ENCODE data around the gene GIMD1. TPM values are rescaled to one million over a fixed set of nuclear protein-coding genes. Genes with fewer than 3 reads are reported as not detected.

Gene GIMD1
- total RNA-seq, 2 experiments from 2014 or later: not detected

DNA sequence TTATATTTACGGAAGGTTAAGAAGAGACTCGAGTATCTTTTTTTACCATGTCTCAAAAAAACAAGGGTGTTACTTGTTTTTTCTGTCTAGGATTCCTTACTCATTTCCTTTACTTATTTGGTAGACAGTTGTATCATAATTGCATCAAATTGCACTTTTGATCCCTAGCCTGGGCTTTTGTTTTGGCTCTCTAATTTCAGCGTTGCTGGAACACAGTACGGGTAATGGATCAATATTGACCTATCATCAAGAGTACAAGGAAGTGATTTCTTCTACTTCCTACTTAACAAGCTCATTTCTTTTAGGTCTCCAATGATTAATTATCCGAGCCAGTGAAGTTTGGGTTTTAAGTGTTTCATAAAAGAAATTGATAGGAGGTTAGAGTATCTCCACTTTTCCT, 35.4 kb downstream of the GIMD1 start:
- H3K36me3 Mint-ChIP-seq (ENCODE audit: low read depth): peaks cover 95% of the 10 kb centered on the region
- Histone ChIP-seq H3K4me3 (ENCODE audit: low read length) (no peak overlapping the region), H3K4me1 (ENCODE audit: insufficient read depth, low read length) (no peaks in the 10 kb centered on the region), H3K36me3 (ENCODE audit: insufficient read depth, low read length) (peaks cover 96% of the 10 kb centered on the region), H3K27me3 (ENCODE audit: control insufficient read depth in 1 of 2, insufficient read depth in 2 of 2, low read length in 2 of 2) (no peaks in the 10 kb centered on the region), H3K27ac (ENCODE audit: low read depth in 1 of 2, low read length in 2 of 2) (no peak overlapping the region), H3K9me3 (ENCODE audit: control insufficient read depth in 1 of 2, insufficient read depth in 1 of 2, low read length in 2 of 2) (peaks cover 2 to 9% of the 10 kb centered on the region in 2 experiments)
- TF ChIP-seq, protein P1, sequence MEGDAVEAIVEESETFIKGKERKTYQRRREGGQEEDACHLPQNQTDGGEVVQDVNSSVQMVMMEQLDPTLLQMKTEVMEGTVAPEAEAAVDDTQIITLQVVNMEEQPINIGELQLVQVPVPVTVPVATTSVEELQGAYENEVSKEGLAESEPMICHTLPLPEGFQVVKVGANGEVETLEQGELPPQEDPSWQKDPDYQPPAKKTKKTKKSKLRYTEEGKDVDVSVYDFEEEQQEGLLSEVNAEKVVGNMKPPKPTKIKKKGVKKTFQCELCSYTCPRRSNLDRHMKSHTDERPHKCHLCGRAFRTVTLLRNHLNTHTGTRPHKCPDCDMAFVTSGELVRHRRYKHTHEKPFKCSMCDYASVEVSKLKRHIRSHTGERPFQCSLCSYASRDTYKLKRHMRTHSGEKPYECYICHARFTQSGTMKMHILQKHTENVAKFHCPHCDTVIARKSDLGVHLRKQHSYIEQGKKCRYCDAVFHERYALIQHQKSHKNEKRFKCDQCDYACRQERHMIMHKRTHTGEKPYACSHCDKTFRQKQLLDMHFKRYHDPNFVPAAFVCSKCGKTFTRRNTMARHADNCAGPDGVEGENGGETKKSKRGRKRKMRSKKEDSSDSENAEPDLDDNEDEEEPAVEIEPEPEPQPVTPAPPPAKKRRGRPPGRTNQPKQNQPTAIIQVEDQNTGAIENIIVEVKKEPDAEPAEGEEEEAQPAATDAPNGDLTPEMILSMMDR (IDR thresholded peaks at IDR 0.05): no peak
- no peaks in the 10 kb centered on the region for H3K27me3 Mint-ChIP-seq
- CTCF ChIA-PET: no interaction called here
- H3K4me3 Mint-ChIP-seq: no peak overlapping the region
- intact Hi-C loops (cut with DNase I, micrococcal nuclease): no loop called here
- POLR2A ChIA-PET: interaction anchor here (1.0 kb wide), 1 partner anchor 17 kb away, joined by 3 read pairs; the partner anchor contains the start of gene TBCK
- no peak for ATAC-seq (ENCODE audit: poor library complexity)
- no peak overlapping the region for H3K27ac Mint-ChIP-seq
- peaks cover 9% of the 10 kb centered on the region for H3K9me3 Mint-ChIP-seq
- H3K4me1 Mint-ChIP-seq (ENCODE audit: low read depth): peaks cover 20% of the 10 kb centered on the region
- no peak for DNase-seq

DNA sequence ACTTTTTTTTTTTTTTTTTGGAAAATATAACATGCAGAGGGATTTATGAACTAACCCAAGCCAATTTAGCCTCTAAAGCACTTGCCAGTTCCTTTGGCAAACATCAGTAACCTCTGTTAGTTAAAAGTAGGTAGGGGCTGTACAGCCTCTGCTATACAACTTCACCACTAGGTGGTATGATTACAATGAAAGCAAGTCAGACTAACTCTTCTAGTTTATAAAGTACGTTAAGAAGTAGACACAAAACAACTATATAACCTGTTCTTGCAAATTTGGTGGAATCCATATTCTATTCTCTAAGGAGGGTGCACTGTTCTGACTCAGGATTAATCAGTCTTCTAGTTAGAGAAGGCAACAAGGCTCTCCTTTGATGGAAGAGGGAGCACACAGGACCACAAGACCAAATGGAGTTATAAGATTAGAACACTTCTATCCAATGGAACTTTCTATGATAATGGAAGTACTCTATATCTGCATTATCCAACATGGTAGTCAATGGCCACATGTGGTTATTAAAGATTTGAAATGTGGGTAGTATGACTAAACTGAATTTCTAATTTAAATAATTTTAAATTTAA, 39.4 kb downstream of the GIMD1 start:
- ATAC-seq (ENCODE audit: poor library complexity) (peak; percentile 78), DNase-seq (peak in 3 of 14 experiments; percentile 23 to 39 (median 31))
- ChIA-PET CTCF (interaction anchor here (0.7 to 1.2 kb wide), 2 partner anchors 9 to 21 kb away, joined by 3 to 4 read pairs; no protein-coding TSS in a partner anchor), POLR2A (interaction anchor here (0.6 to 2.1 kb wide), 2 partner anchors 13 to 44 kb away, joined by 4 to 7 read pairs; partner anchors contain the start of genes AIMP1 and TBCK)
- Mint-ChIP-seq H3K27ac (no peak overlapping the region), H3K4me3 (no peak overlapping the region), H3K9me3 (no peaks in the 10 kb centered on the region), H3K36me3 (ENCODE audit: low read depth) (peaks cover 91% of the 10 kb centered on the region), H3K4me1 (ENCODE audit: low read depth) (peaks cover 16% of the 10 kb centered on the region), H3K27me3 (no peaks in the 10 kb centered on the region)
- peaks cover 88% of the 10 kb centered on the region for H3K36me3 ChIP-seq (ENCODE audit: insufficient read depth, low read length)
- H3K4me3 ChIP-seq (ENCODE audit: low read length): no peak overlapping the region
- TF ChIP-seq, protein P1 (IDR thresholded peaks at IDR 0.05): peak; percentile 61
- no peaks in the 10 kb centered on the region for H3K9me3 ChIP-seq (ENCODE audit: control insufficient read depth in 1 of 2, insufficient read depth in 1 of 2, low read length in 2 of 2)
- intact Hi-C loops (cut with DNase I, micrococcal nuclease): no loop called here
- no peaks in the 10 kb centered on the region for H3K27me3 ChIP-seq (ENCODE audit: control insufficient read depth in 1 of 2, insufficient read depth in 2 of 2, low read length in 2 of 2)
- H3K4me1 ChIP-seq (ENCODE audit: insufficient read depth, low read length): no peaks in the 10 kb centered on the region
- no peak overlapping the region for H3K27ac ChIP-seq (ENCODE audit: low read depth in 1 of 2, low read length in 2 of 2)

DNA sequence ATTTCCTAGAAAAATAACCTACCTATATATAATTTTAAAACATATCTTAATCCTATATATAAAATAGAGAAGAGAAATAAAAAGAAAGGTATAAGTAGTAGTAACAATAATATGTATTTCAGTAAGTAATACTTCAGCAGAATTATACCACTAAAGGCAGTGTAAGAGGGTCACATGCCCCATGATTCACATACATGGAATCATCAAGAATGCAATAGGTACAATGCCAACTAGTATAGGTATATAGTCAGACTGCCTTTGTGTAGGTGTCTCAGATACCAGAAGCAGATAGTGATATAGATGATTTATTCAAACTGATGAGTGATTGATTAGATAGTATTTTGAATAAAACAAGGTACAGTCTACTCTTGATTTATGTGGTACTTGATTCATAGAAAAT, 42.8 kb downstream of the GIMD1 start:
- ATAC-seq (ENCODE audit: poor library complexity): no peak
- Histone ChIP-seq H3K4me3 (ENCODE audit: low read length) (no peak overlapping the region), H3K4me1 (ENCODE audit: insufficient read depth, low read length) (peaks cover 3% of the 10 kb centered on the region), H3K27ac (ENCODE audit: low read depth in 1 of 2, low read length in 2 of 2) (no peak overlapping the region), H3K36me3 (ENCODE audit: insufficient read depth, low read length) (peaks cover 55% of the 10 kb centered on the region), H3K9me3 (ENCODE audit: control insufficient read depth in 1 of 2, insufficient read depth in 1 of 2, low read length in 2 of 2) (peaks cover 0 to 6% of the 10 kb centered on the region in 2 experiments), H3K27me3 (ENCODE audit: control insufficient read depth in 1 of 2, insufficient read depth in 2 of 2, low read length in 2 of 2) (no peaks in the 10 kb centered on the region)
- TF ChIP-seq, protein P1 (IDR thresholded peaks at IDR 0.05): no peak
- ChIA-PET POLR2A (no interaction called here), CTCF (no interaction called here)
- Mint-ChIP-seq H3K27me3 (no peaks in the 10 kb centered on the region), H3K4me1 (ENCODE audit: low read depth) (peaks cover 21% of the 10 kb centered on the region), H3K9me3 (no peaks in the 10 kb centered on the region), H3K36me3 (ENCODE audit: low read depth) (peaks cover 80% of the 10 kb centered on the region), H3K4me3 (no peak overlapping the region), H3K27ac (no peak overlapping the region)
- intact Hi-C loops (cut with DNase I, micrococcal nuclease): no loop called here
- no peak for DNase-seq
